ENCODE measurements around the gene TRPM3. TPM values are rescaled to one million over a fixed set of nuclear protein-coding genes. Genes with fewer than 3 reads are reported as not detected.

Gene TRPM3
- total RNA-seq, 2 experiments from 2014 or later = not detected

DNA sequence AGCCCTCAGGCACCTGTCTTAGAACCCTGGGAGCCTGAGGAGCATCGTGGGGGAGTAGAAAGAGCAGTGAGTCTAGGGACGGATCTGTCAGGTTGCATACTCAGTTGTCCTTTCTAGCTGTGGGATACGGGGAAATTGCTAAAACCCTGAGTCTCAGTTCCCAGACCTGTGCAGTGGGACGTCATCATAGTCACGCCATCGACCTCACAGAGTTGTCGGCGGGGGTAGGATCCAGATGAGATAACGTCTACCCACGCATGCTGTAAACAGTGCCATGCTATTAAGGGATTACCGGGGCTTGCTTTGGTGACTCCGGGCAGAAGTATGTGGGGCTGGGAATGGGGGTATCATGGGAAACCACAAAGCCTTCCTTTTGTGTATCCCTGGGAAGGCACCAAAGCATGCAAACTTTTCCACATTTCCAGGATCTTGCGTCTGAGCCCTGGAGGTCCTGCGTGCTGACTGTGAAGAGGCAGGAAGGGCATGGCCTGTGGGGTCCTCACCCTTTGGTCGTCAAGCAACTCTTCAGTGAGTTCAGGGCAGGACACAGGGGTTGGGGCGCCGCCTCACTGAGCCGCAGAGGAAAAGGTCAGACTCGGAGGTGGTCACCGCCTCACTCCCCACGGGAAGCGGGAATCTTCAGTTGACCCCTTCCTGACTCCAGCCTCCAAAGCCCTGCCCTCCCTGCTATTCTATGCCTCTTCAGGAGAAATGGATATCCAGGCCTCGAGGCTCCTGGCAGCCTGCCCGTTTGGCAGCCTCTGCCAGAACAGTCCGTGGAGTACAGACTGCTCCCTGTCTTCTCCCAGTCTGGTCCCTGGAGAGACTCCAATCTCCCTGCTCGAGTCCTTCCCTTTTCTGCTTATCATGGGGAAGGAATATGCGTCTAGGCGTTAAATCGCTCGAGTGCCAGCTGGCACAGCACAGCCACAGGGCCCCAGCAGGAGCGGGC lies 520.1 kb downstream of the TRPM3 start:
- no peaks in the 10 kb centered on the region for H3K4me1 Mint-ChIP-seq
- no peak for DNase-seq
- no peaks in the 10 kb centered on the region for H3K9me3 Mint-ChIP-seq
- no peaks in the 10 kb centered on the region for H3K27me3 Mint-ChIP-seq
- no peaks in the 10 kb centered on the region for H3K36me3 Mint-ChIP-seq
- H3K27ac Mint-ChIP-seq = no peak overlapping the region
- no peak overlapping the region for H3K4me3 Mint-ChIP-seq

DNA sequence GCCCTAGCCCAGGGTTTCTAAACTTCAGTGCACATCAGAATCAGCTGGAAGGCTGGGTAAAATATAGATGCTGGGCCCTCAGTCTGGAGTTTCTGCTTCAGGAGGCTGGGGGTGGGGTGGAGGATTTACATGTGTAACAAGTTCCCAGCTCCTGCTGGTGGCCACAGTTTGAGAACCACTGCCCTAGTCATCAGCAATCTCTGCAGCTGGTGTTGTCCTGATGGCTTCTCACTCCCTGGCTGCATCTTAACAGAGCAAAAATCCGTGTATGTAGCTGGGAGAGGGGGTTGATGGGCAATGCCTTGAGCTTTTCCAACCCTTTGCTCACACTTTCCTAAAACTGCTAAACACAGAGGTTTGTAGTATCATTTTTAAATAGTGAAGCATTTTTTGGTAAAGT lies 520.9 kb downstream of the TRPM3 start:
- Mint-ChIP-seq H3K27ac (no peak overlapping the region), H3K9me3 (no peaks in the 10 kb centered on the region), H3K4me1 (no peaks in the 10 kb centered on the region), H3K36me3 (no peaks in the 10 kb centered on the region), H3K4me3 (no peak overlapping the region), H3K27me3 (no peaks in the 10 kb centered on the region)
- no peak for DNase-seq

DNA sequence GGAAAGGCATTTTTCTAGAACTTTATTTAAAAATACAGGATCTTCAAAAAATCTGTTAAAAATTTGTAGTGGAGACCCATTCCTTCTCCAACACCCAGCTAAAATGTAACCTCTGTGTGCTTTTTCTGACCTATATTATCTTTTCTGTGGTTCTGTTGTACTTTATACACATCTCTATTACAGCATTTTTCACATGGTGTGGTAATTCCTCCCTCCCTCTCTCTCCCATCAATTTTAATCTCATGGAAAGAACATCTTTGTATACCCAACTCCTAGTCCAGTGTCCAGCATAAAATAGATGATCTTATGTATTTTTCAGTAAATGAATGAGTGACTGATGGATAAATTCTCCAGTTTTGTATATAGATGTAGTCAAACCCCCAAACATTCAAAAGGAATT lies 523.5 kb downstream of the TRPM3 start:
- no peak for DNase-seq

DNA sequence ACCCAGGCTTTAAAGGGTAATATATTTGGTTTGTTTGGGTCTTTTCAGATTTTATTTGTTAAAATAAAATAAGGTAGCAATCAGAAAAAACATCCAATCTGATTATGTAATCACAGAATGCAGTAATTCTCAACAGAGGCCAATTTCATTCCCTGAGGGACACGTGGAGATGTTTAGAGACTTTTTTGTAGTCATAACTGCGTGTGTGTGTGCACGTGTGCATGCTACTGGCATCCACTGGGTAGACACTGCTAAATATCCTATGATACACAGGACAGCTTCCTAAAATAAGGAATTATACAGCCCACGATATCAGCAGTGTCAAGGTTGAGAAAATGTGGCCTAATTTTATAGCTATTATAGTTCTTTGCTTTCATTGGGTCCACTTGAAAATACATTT lies 526.2 kb downstream of the TRPM3 start:
- Mint-ChIP-seq H3K36me3 (no peaks in the 10 kb centered on the region), H3K4me1 (no peaks in the 10 kb centered on the region), H3K9me3 (no peaks in the 10 kb centered on the region), H3K27ac (no peak overlapping the region), H3K27me3 (no peaks in the 10 kb centered on the region), H3K4me3 (no peak overlapping the region)
- DNase-seq = no peak

More for the DNA sequence above, 523.5 kb downstream of the TRPM3 start:
- H3K4me1 Mint-ChIP-seq = no peaks in the 10 kb centered on the region
- no peak overlapping the region for H3K4me3 Mint-ChIP-seq
- no peak overlapping the region for H3K27ac Mint-ChIP-seq
- no peaks in the 10 kb centered on the region for H3K9me3 Mint-ChIP-seq
- H3K27me3 Mint-ChIP-seq = no peaks in the 10 kb centered on the region
- H3K36me3 Mint-ChIP-seq = no peaks in the 10 kb centered on the region

DNA sequence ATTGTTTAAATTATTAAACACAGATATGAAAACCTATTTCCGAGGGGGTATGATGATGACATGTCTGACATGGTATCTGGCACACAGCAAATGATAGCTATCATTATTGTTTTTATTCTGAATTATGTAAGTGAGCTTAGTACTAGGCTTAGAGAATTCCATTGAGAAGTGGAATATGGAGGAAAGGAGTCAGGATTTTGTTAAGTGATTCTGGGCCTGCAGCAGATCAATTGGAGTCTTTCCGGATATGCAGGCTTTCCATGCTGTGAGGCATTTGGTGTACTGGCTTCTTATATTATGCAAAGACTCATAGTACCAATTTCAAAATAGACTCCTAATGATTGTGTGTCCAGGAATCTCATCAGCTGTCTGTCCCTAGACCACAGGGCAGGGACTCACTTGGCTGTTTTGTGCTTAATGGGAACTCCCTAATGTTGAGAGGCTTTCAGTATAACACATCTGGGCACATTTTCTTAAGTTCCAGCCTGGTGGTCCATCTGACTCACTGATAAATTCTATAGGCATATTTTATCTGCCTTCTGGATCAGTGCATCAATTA lies 527.0 kb downstream of the TRPM3 start:
- Mint-ChIP-seq H3K36me3 (no peaks in the 10 kb centered on the region), H3K4me3 (no peak overlapping the region), H3K9me3 (no peaks in the 10 kb centered on the region)

DNA sequence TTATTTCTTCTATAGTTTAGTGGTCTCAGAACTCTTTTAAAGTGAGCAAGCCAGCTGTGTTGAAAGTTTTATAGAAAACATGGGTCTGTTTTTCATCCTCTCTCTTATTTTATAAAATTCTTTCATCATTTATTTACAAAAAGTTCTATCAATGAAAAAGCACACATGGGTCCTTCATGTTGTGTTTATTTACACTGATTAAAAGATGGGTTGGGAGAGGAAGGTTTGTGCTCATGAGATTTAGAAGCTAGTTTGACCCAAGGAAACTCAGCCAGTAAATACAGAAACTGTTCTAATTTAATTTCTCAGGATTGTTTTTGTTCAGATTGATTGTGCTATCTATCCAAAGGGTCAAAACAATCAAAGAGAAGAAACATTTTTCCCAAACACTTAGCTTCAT lies 528.2 kb downstream of the TRPM3 start:
- no peak for DNase-seq
- Mint-ChIP-seq H3K27me3 (no peaks in the 10 kb centered on the region), H3K27ac (no peak overlapping the region), H3K4me3 (no peak overlapping the region), H3K36me3 (no peaks in the 10 kb centered on the region), H3K4me1 (no peaks in the 10 kb centered on the region), H3K9me3 (no peaks in the 10 kb centered on the region)

More for the DNA sequence above, 527.0 kb downstream of the TRPM3 start:
- no peaks in the 10 kb centered on the region for H3K27me3 Mint-ChIP-seq
- no peaks in the 10 kb centered on the region for H3K4me1 Mint-ChIP-seq
- H3K27ac Mint-ChIP-seq = no peak overlapping the region
- no peak for DNase-seq

DNA sequence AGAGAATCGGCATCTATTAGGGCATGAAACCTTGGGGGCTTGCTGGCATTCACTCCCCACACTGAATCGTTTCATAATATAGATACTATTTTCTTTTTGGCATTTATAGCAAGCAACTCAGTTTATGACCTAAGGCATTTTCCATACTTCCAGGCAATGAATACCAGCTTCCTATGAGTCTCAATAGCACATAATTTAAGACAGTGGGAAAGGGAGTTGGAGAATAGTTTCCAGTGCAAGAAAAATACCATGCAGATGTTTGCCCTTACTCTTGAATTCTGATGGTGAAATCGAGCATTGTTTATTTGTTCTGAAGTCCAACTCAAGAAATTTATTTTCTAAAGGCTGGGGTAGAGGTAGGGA lies 531.1 kb downstream of the TRPM3 start:
- H3K27me3 Mint-ChIP-seq = no peaks in the 10 kb centered on the region
- DNase-seq = no peak
- no peaks in the 10 kb centered on the region for H3K36me3 Mint-ChIP-seq
- H3K4me1 Mint-ChIP-seq = no peaks in the 10 kb centered on the region
- H3K4me3 Mint-ChIP-seq = no peak overlapping the region
- H3K27ac Mint-ChIP-seq = no peak overlapping the region
- H3K9me3 Mint-ChIP-seq = no peaks in the 10 kb centered on the region

DNA sequence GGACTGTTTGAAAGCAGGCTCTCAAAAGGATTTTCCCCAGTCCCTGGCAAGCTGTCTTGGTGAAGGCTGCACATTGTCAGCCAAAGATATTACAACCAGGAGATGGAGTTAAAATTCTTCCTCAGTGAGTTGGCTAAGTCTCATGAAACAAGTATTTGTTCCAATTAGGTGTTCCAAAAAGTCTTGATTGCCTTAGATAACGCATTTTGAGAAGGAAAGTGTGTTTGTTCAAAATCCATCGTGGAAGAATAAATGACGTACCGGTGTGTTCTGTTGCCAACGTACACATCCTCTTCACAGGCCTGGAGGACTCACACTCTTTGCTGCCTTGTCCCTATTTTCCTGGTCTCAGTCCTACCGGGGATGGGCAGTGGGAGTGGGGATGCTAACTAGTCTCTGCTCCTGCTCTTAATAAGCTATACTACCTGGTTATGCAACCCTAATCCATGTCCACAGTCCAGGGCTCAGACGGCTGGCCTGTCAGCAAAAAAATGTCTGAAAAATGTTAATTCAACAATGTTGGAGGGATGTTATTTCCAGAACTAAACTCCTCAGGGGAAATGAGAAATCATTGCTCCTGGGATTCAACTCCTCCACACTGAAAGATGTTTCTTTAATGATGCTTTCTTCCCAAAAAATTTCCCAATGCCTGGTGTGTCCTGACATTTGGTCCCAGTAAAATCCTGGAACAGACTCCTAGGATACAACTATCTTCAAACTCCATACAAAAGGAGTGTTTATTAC lies 531.7 kb downstream of the TRPM3 start:
- H3K9me3 Mint-ChIP-seq = no peaks in the 10 kb centered on the region
- no peak overlapping the region for H3K27ac Mint-ChIP-seq
- H3K27me3 Mint-ChIP-seq = no peaks in the 10 kb centered on the region
- DNase-seq = no peak
- H3K4me1 Mint-ChIP-seq = no peaks in the 10 kb centered on the region
- no peaks in the 10 kb centered on the region for H3K36me3 Mint-ChIP-seq
- H3K4me3 Mint-ChIP-seq = no peak overlapping the region

DNA sequence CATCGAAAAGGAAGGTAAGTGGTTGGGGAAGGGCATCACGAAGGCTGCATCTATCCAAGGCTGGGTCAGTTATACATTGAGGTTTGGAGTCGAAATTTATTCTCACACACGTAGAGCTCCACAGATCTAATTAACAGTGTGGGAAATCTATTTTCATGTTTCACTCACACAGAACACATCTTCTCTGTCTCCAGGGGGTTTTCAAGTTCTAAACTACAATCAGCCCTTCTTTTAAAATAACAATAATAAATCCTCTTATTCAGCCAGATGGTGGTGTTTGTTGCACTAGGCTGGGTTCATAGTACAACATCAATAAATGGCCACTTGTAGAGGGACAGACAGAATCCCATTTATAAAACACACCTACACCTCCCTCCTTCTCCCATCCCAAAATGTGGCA lies 532.4 kb downstream of the TRPM3 start:
- H3K4me1 Mint-ChIP-seq = no peaks in the 10 kb centered on the region
- no peaks in the 10 kb centered on the region for H3K9me3 Mint-ChIP-seq
- no peak for DNase-seq
- H3K36me3 Mint-ChIP-seq = no peaks in the 10 kb centered on the region
- no peak overlapping the region for H3K4me3 Mint-ChIP-seq
- no peaks in the 10 kb centered on the region for H3K27me3 Mint-ChIP-seq
- no peak overlapping the region for H3K27ac Mint-ChIP-seq

DNA sequence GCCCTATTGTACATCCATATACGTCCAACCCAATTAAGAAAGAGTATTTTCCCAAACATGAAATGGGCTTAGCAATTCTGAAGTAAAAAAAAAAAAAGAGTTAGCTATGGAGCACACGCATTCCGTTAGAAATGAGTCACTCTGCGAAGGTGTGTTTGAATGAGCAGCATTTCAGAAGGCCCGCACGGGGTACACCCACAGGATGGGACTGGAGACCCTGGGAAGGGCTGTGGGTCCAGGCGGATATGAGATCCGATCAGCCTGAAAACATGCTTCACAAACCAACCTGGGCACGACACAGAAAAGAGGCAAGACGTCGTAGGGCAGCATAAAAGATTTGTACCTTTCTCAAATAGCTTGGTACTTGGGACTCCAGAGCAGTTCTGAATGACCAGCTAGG lies 533.0 kb downstream of the TRPM3 start:
- no peaks in the 10 kb centered on the region for H3K36me3 Mint-ChIP-seq
- H3K27ac Mint-ChIP-seq = no peak overlapping the region
- H3K27me3 Mint-ChIP-seq = no peaks in the 10 kb centered on the region
- no peak for DNase-seq
- H3K4me3 Mint-ChIP-seq = no peak overlapping the region
- H3K4me1 Mint-ChIP-seq = no peaks in the 10 kb centered on the region
- H3K9me3 Mint-ChIP-seq = no peaks in the 10 kb centered on the region

DNA sequence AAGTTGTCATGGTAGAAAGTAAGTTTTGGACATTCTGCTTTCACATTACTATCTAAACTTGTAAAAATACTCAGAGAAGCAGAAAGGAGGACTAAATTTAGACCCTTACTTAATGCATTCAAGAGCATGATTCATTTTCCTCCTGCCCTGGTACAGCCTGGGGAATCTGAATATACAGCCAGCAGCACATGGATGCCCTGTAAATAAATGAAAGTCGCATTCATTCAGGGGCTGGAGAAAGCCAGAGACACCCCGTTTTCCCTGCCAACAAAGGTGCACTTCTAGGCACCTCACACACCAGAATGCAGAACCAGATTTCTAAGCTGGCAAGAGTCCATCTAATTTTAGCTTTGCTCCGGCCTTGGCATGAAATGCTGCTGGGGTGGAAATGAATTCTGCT lies 534.2 kb downstream of the TRPM3 start:
- DNase-seq = no peak
- H3K27ac Mint-ChIP-seq = no peak overlapping the region
- no peaks in the 10 kb centered on the region for H3K9me3 Mint-ChIP-seq

DNA sequence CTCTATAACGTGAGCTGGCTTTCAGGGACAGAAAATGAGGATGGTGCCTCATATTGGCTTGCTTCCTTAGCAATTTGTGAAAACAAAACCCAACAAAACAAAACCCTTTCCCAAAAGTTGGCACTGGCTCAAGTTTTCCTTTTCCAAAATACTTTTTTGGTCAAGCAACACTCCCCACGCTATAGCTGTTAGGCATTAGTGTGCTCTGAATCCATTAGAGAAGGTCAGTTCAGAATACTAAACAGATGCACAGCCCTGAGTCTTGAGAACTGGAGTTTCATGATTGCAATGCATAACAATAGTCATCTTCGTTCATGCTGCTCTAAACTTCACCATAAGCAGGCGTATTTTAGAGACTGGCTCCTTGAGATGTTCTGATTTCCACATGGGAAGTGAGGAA lies 534.9 kb downstream of the TRPM3 start:
- H3K27me3 Mint-ChIP-seq = no peaks in the 10 kb centered on the region
- H3K36me3 Mint-ChIP-seq = no peaks in the 10 kb centered on the region
- peaks cover 1% of the 10 kb centered on the region for H3K4me1 Mint-ChIP-seq
- DNase-seq = no peak
- H3K27ac Mint-ChIP-seq = no peak overlapping the region
- no peak overlapping the region for H3K4me3 Mint-ChIP-seq
- no peaks in the 10 kb centered on the region for H3K9me3 Mint-ChIP-seq

More for the DNA sequence above, 534.2 kb downstream of the TRPM3 start:
- no peaks in the 10 kb centered on the region for H3K36me3 Mint-ChIP-seq
- H3K4me3 Mint-ChIP-seq = no peak overlapping the region
- no peaks in the 10 kb centered on the region for H3K27me3 Mint-ChIP-seq
- H3K4me1 Mint-ChIP-seq = no peaks in the 10 kb centered on the region

DNA sequence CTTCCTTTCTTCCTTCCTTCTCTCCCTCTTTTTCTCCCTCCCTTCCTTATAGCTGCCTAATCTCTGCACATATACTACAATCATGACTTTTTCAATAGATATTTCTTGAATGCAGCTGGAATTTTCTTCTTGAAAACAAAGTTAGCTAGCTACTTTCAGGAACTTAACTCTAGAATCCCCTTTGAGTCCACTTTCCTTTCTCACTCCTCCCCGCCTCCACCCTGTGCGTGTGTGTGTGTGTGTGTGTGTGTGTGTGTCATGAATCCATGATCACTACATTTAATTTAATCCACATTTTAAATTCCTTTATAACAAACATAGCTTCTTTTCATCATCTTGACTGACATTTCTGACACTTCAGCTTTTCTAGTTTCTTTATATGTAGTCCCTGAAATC lies 539.5 kb downstream of the TRPM3 start:
- Mint-ChIP-seq H3K4me1 (peaks cover 5% of the 10 kb centered on the region), H3K36me3 (no peaks in the 10 kb centered on the region), H3K9me3 (no peaks in the 10 kb centered on the region), H3K27ac (no peak overlapping the region), H3K4me3 (no peak overlapping the region), H3K27me3 (no peaks in the 10 kb centered on the region)
- DNase-seq = no peak

DNA sequence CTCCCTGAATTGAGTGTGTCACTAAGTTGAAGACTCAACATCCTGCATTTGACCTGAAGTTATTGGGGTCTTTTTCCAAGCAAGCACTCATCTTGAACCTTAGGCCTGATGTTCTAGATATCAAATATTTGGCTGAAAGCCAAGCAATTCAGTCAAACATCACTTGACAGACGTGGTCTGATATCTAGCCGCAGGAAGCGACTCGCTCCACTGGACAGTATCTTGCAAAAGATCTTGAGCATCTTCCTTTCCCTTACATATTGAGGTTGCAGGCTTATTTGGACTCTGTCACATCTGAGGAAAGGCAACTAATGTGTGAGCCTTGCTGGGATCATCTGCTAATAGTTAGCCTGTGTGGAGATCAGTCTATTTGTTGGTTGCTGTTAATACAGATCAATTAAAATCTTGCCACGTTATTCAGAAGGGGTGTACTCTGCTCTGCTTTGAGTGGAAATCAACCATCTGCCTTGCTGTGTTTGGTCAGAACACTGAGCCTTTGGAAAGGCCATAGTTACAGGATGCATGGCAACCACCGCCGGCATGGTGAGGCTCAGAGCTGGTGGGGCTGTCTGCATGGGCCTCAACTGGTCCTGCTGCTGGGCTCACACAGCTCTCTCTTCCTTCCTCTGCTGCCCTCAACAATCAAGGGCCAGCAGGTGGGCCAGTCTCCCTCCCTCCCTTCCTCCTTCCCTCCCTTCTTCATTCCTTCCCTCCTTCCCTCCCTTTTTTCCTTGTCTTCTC lies 540.0 kb downstream of the TRPM3 start:
- Mint-ChIP-seq H3K4me1 (peaks cover 5% of the 10 kb centered on the region), H3K27me3 (no peaks in the 10 kb centered on the region), H3K36me3 (no peaks in the 10 kb centered on the region), H3K9me3 (no peaks in the 10 kb centered on the region), H3K27ac (no peak overlapping the region), H3K4me3 (no peak overlapping the region)
- DNase-seq = no peak

DNA sequence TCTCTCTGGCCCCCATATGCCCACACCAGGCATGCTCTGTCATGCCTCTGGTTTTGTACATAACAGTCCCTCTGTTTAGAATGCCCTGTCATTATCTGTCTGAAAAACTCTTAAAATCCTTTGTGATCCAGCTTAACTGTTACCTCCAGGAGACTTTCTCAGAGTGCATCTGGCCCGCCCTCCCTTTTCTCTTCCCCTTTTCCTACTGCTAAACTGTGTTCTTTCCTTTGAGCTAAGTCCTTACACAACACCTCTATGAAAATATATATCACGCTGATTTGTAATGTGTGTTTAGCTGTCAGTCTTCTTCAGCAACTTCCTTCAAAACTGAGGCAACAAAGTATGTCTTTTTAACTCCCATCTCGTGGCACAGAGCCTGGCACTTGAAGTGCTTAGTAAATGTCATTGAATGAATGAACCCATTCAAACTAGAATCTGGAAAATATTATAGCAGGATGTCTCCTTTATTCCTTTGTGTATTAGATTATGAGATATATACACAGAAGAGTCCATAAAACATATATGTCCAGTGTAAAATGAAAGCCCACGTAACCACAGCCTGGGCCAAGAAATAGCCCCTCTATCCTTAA lies 540.7 kb downstream of the TRPM3 start:
- no peak for DNase-seq
- Mint-ChIP-seq H3K9me3 (no peaks in the 10 kb centered on the region), H3K27me3 (no peaks in the 10 kb centered on the region), H3K36me3 (no peaks in the 10 kb centered on the region), H3K4me1 (peaks cover 5% of the 10 kb centered on the region), H3K4me3 (no peak overlapping the region), H3K27ac (no peak overlapping the region)

All from activated naive CD8-positive, alpha-beta T cell treated with anti-CD3 and anti-CD28 coated beads for 36 hours (primary cell).